GM18868 (cell line): Measurements from ENCODE around the gene DCAF6.

Experiments
- ATAC-seq: cut with Tn5 transposase; IDR thresholded peaks from one replicate; pipeline ENCODE4 v1.9.1; 2021; ENCODE audit warnings: mild to moderate bottlenecking, moderate library complexity; ENCODE audit not compliant: unreplicated experiment

DCAF6 gene

DNA sequence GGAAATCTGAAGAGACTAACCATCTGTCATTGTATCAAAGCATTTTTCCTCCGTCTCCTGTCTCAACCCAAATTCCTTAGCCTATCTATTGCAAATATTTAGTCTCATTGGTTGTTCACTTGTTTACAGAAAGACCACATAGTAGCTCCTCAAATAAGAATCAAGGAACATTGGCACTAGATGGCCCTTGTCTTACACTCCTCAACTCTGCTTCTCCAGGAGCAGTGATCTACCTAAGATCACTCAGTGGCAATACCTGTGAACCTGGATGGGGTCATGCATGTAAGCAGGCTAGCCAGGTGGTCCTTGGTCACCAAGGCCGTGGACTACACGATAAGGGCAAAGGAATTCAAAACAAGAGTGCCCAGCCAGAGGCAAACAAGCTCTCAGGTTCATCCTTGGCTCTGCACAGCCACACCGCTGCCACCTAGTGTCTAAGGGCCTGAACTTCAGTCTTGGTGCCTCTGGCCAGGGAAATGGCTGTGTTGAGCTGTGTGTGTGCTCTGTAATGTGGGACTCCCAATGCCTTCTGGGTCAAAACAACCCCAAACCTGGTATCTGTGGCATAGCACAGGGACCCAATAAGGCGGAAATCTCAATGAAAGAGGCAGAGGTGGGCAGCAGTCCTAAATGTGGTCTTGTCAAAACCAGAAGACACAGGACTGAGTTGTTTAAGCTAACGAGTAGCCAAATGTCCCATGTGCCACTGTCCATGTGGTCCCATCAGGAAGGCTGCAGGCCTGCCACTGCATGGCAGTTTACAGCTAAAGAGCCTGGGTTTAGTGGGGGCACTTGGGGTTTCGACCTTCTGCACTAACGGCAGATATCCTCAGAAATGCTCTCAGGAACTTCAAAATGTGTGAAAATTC, 145.8 kb downstream of the DCAF6 start:
- ATAC-seq, result peak; percentile 93

- no peak for ATAC-seq
Observed at GRCh38 chr1:168083456-168084325, 147.2 kb downstream of the DCAF6 start.

DNA sequence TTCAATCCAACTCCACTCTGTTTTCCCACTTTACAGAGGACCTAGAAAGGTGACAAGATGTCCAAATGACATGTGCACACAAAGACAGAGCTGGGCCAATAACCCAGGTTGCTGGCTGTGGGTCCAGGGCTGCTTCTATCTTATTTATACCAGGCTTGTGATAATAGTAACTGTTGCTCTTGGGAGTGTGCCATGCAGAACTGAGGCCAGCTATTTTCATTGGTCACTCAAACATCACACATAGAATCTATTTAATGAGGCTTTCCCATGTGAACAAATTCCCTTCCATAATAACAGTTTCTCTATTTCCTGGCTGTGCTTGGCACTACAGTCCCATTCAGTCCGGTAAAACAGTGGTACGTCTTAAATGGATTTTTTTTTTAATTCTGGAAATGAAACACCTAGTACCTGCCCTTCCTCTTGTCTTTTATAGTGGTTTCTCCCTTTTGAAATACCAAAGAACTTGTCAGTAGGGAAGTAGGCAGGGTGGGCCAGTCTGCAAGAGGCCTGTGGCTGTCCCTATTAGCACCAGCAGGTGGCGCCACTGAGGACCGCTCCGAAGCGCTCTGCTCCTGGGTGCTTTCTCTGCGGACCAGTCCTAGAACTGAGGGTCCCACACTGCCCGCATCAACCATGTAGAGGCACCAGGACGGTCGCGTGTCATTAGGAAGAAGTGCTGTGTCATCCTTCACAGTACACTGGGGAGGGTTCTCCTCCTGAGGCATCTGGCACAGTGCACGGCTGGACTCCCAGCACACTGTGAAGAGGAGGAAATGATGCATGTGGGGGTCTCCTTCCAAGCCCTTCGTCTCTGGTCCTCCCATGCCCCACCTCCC, 148.1 kb downstream of the DCAF6 start:
- peak; percentile 54 for ATAC-seq

DNA sequence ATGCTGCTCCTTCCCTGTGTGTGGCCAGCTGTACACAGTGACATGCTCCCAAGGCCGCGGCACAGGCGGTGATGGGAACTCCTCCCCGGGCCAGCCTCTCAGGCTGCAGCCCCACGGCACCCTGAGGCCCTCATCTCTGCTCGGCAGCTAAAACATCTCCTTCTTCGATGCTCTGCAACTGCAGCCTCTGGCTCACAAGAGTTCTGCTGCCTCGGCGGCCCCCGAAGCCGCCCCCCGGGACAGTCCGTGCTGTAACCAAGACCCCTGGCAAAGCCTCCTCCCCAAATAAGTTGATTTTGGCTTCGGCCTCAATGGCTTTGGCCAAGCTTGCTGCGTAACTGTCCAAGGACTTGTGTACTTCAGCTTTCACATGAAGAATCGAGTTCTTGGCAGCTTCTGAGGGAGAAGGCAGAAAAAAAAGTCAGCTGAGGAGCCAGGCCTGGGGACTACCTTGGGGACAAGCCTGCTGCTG, 149.0 kb downstream of the DCAF6 start:
- ATAC-seq, result no peak

DNA sequence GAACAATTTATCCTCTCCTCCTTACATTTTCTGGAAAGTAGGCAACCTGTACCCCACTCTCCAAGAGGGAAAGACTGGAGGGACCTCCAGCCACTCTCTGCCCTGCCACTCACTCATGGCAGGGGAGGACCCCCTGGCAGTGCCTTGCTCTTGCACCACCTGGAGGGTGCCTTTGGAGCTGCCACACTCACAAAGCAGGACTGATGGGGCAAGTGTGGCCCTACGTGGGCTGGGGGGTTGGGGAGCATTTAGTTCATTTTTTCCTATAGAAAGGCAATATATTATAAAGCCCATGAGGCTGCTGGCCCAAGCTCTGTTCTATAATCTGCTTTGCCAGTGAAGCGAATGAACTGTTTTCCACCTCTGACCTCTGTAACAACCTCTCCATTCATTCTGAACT, 150.0 kb downstream of the DCAF6 start:
- no peak for ATAC-seq

- no peak for ATAC-seq
Observed at GRCh38 chr1:168087696-168088095, 151.2 kb downstream of the DCAF6 start.

DNA sequence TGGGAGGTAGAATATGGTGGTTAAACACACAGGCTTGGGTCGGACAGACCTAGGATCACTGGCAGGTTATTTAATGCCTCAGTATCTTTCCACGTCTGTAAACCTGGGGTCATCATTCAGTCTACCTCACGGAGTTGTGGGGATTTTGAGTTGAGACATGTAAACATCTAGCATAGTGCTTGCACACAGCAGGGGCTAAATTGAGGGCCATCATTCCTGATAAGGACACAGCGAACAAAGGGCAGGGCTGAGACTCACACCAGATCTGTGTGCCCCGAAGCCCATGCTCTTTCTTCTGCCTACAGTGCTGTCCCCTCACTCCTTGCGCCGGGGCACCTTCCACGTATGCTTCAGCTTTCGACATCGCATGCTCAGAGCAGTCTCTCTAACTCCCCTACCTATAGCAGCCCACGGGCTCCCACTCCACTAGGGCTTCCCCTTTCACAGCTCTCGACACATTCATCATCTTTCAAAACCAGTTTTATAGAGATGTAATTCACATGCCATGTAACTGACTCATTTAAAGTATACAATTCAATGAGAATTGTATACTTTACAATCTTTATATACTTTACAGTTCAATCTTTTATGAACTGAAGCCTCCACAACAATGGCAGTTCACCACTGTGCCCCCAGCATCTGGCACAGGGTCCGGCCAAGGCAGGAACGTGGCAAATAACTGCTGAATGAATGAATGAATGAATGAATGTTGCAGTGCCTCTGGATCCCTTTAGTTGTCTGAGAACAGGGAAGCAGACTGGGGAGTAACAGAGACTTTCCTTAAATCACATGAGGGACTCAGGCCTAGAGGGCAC, 152.2 kb downstream of the DCAF6 start:
- ATAC-seq, result no peak

DNA sequence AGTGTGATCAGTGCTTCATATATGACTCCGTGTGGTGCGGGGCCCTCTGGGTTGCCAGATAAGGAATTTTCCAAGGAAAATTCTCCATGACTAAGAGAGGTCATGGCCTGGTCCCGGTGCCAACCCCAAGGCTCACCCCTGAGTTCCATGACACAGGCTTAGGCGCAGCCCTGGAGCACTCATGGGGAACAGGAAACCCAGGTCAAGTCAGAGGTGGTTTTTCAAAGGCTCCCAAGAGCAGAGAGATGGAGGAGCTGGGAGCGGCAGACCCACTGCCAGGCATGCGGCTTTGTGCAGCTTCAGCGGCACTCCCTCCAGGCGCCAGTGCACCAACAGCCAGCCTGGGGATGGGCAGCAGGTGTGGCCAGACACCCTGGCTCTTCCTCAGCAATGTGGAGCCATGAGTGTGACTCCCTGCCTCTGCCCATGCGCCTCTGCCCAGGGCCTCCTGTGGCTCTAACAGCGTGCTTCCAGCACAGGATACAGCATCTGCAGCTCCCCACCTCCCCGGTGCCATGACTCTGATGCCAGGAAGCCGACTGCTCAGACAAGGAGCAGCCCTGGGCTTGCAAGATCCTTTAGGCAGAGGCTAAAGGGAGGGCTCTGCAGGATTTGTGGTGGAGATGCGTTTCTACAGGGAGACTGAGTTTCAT, 153.0 kb downstream of the DCAF6 start:
- no peak for ATAC-seq

GRCh38 chr1:168089979-168090337, 153.5 kb downstream of the DCAF6 start:
- no peak for ATAC-seq

- no peak for ATAC-seq
Observed at GRCh38 chr1:168090395-168090794, 153.9 kb downstream of the DCAF6 start.

- no peak for ATAC-seq
Observed at GRCh38 chr1:168091063-168091462, 154.6 kb downstream of the DCAF6 start.

GRCh38 chr1:168091720-168092550, 155.5 kb downstream of the DCAF6 start:
- ATAC-seq, result no peak

DNA sequence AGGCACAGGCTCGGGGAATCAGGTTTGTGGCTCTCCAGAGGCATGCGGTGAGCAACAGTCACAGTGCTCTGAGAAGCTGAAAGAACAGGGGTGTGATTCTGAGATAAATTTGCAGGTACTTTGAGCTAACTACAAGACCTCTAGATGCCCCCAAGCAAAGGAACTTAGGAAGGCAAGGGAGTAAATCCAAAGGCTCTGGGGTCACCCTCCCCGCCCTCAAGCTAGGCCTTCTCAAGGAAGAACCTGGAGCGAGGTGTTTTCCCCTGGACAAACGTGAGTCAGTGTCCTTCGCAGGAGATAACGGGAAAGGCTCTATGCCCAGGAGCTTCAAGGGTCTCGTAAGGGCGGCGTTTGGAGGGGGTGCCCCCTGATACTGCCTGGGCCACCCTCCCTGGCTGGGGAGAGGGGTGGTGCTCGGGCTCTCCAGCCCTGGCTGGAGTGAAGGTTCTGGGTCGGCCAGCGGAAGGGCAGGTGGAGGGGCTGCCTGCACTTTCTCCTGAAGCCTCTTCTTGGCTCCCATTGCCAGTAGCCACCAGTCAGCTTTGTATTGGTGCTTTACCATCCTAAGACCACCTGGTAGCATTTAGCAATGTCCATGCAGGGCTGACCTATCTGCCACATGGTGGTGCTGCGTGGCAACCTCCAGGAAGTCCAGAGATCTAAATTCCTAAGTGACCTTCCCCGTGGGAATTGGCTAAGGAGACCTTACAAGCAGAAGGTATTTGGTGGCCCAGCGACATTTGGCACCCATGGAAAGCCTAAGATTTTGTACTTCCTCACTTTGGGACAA, 156.3 kb downstream of the DCAF6 start:
- ATAC-seq, result no peak

GRCh38 chr1:168093616-168094015, 157.1 kb downstream of the DCAF6 start:
- no peak for ATAC-seq

- no peak for ATAC-seq
Observed at GRCh38 chr1:168095476-168095875, 159.0 kb downstream of the DCAF6 start.

GRCh38 chr1:168096296-168097165, 160.0 kb downstream of the DCAF6 start:
- no peak for ATAC-seq

GRCh38 chr1:168097921-168098528, 161.5 kb downstream of the DCAF6 start:
- no peak for ATAC-seq
